IMR-90 (cell line): Measurements from ENCODE around the gene SIN3B. TPM values are rescaled to one million over a fixed set of nuclear protein-coding genes. Genes with fewer than 3 reads are reported as not detected.

Experiments
- ATAC-seq: fragments of 200-7000 bp; cut with Tn5 transposase; 2 replicates; pipeline ENCODE4 v1.9.1; 2020; ENCODE audit warnings: low read depth, mild to moderate bottlenecking, moderate library complexity
- BruUV-seq: library from RNA; stranded (reverse); fragments of 400-500 nt; replicated peaks from 2 replicates; lab custom pipeline; 2021; lab: Mats Ljungman, UMichigan
- CTCF ChIA-PET: fragments of 300-600 bp; formaldehyde crosslinking; extraction: SDS; loops from one replicate; lab custom pipeline; 2021; ENCODE audit warnings: antibody characterized with exemption; lab: Yijun Ruan, JAX
- POLR2A ChIA-PET: fragments of 300-600 bp; sonication (Branson Sonifier 250); formaldehyde crosslinking; loops from one replicate; lab custom pipeline; 2022; ENCODE audit warnings: antibody characterized with exemption; ENCODE audit not compliant: unreplicated experiment; lab: Charles Lee
- DNase-seq: peaks from one replicate; pipeline ENCODE4 v3.0.0; 2013
- H2AFZ ChIP-seq: replicated peaks from 2 replicates; pipeline ENCODE3; 2013; ENCODE audit warnings: low read length, mild to moderate bottlenecking; ENCODE audit not compliant: poor library complexity
- H2AK5ac ChIP-seq: 2 replicates; pipeline ENCODE4 v1.6.1; 2013; ENCODE audit warnings: low read depth, low read length, inconsistent platforms
- H2AK9ac ChIP-seq: replicated peaks from 2 replicates; pipeline ENCODE3; 2013; ENCODE audit warnings: mild to moderate bottlenecking, low read depth, low read length, moderate library complexity; ENCODE audit not compliant: poor library complexity
- H2BK120ac ChIP-seq: 2 replicates; pipeline ENCODE4 v1.6.1; 2013; ENCODE audit warnings: low read depth, low read length, inconsistent platforms
- H2BK15ac ChIP-seq: 3 replicates; pipeline ENCODE4 v1.6.1; 2013; ENCODE audit warnings: low read depth, low read length, inconsistent platforms
- H2BK20ac ChIP-seq: 2 replicates; pipeline ENCODE4 v1.6.1; 2013; ENCODE audit warnings: low read depth, mild to moderate bottlenecking, inconsistent platforms, low read length, moderate library complexity
- H2BK5ac ChIP-seq: 2 replicates; pipeline ENCODE4 v1.6.1; 2013; ENCODE audit warnings: mild to moderate bottlenecking, low read depth, low read length, inconsistent platforms; ENCODE audit not compliant: poor library complexity, severe bottlenecking
- H3K14ac ChIP-seq: replicated peaks from 2 replicates; pipeline ENCODE4 v1.6.1; 2013; ENCODE audit warnings: low read depth, low read length, inconsistent platforms
- H3K18ac ChIP-seq: 2 replicates; pipeline ENCODE4 v1.6.1; 2013; ENCODE audit warnings: low read depth, low read length, control low read depth
- H3K23ac ChIP-seq: 2 replicates; pipeline ENCODE4 v1.6.1; 2013; ENCODE audit warnings: low read depth, low read length, inconsistent platforms
- H3K27ac ChIP-seq: 2 replicates; pipeline ENCODE4 v1.5.1; 2013; ENCODE audit warnings: mild to moderate bottlenecking, control low read depth, low read length; ENCODE audit not compliant: insufficient read depth
- H3K27me3 ChIP-seq: 2 replicates; pipeline ENCODE4 v1.6.1; 2013; ENCODE audit warnings: low read length; ENCODE audit not compliant: control insufficient read depth, insufficient read depth
- H3K36me3 ChIP-seq: 2 replicates; pipeline ENCODE4 v1.6.1; 2013; ENCODE audit warnings: low read length, mixed read lengths; ENCODE audit not compliant: control insufficient read depth, insufficient read depth
- H3K4ac ChIP-seq: 2 replicates; pipeline ENCODE4 v1.6.1; 2013; ENCODE audit warnings: low read depth, low read length, inconsistent platforms
- H3K4me1 ChIP-seq: 2 replicates; pipeline ENCODE4 v1.6.1; 2013; ENCODE audit warnings: low read length, mixed read lengths; ENCODE audit not compliant: control insufficient read depth, insufficient read depth
- H3K4me2 ChIP-seq: 2 replicates; pipeline ENCODE4 v1.6.1; 2013; ENCODE audit warnings: low read depth, mild to moderate bottlenecking, control low read depth, low read length, moderate library complexity
- H3K4me3 ChIP-seq: 2 replicates; pipeline ENCODE4 v1.5.1; 2013; ENCODE audit warnings: low read depth, mild to moderate bottlenecking, control low read depth, low read length, moderate library complexity; ENCODE audit not compliant: insufficient read depth
- H3K56ac ChIP-seq: 2 replicates; pipeline ENCODE4 v1.6.1; 2013; ENCODE audit warnings: low read length, inconsistent platforms; ENCODE audit not compliant: insufficient read depth; ENCODE audit errors: extremely low read depth
- H3K79me1 ChIP-seq, 2 experiments: 2 replicates each; pipeline ENCODE4 v1.6.1; 2013; ENCODE audit warnings: low read length in 2 of 2, inconsistent platforms in 1 of 2, low read depth in 1 of 2
- H3K9ac ChIP-seq: 2 replicates; pipeline ENCODE4 v1.6.1; 2013; ENCODE audit warnings: low read depth, low read length, control low read depth
- H3K9me1 ChIP-seq: 2 replicates; pipeline ENCODE4 v1.6.1; 2013; ENCODE audit warnings: low read length, inconsistent platforms; ENCODE audit not compliant: insufficient read depth
- H3K9me3 ChIP-seq: 2 replicates; pipeline ENCODE4 v1.6.1; 2013; ENCODE audit warnings: low read length; ENCODE audit not compliant: control insufficient read depth, insufficient read depth
- H4K20me1 ChIP-seq: 2 replicates; pipeline ENCODE4 v1.6.1; 2013; ENCODE audit warnings: low read length, inconsistent platforms; ENCODE audit not compliant: insufficient read depth
- H4K5ac ChIP-seq: 2 replicates; pipeline ENCODE4 v1.6.1; 2013; ENCODE audit warnings: mild to moderate bottlenecking, low read depth, low read length, control low read depth
- H4K8ac ChIP-seq, 2 experiments: 2 replicates each; pipeline ENCODE4 v1.6.1; 2013; ENCODE audit warnings: low read depth in 2 of 2, low read length in 2 of 2, control low read depth in 1 of 2, inconsistent platforms in 1 of 2
- H4K91ac ChIP-seq: 2 replicates; pipeline ENCODE4 v1.6.1; 2013; ENCODE audit warnings: low read depth, low read length, inconsistent platforms; ENCODE audit not compliant: insufficient read depth
- CTCF ChIP-seq: conservative IDR thresholded peaks from 2 replicates; pipeline ENCODE4 v1.5.1; 2012; ENCODE audit warnings: mild to moderate bottlenecking, low read depth, low read length, improper control_type of control experiment
- ELK1 ChIP-seq: fragments of 150-350 bp; IDR thresholded peaks from 2 replicates; pipeline ENCODE4 v1.6.1; 2016; ENCODE audit warnings: low read depth, mild to moderate bottlenecking, low read length, moderate library complexity, borderline replicate concordance
- FOS ChIP-seq: fragments of 150-350 bp; IDR thresholded peaks from 2 replicates; pipeline ENCODE4 v1.6.1; 2016; ENCODE audit warnings: low read depth, low read length
- MAZ ChIP-seq: IDR thresholded peaks from 2 replicates; pipeline ENCODE4 v1.6.1; 2012; ENCODE audit warnings: low read depth, mild to moderate bottlenecking, low read length, improper control_type of control experiment, moderate library complexity, borderline replicate concordance
- RAD21 ChIP-seq: IDR thresholded peaks from 2 replicates; pipeline ENCODE4 v1.6.1; 2012; ENCODE audit warnings: low read length, improper control_type of control experiment
- RCOR1 ChIP-seq: IDR thresholded peaks from 2 replicates; pipeline ENCODE4 v1.6.1; 2012; ENCODE audit warnings: mild to moderate bottlenecking, low read length, improper control_type of control experiment; ENCODE audit not compliant: insufficient replicate concordance
- WGBS, 2 experiments: methylation state at CpG; one replicate each; pipeline versions ENCODE4 v1.1.5 to v1.1.7; 2013; ENCODE audit warnings: missing lambda C conversion rate in 2 of 2; ENCODE audit not compliant: insufficient read length in 1 of 2; ENCODE audit errors: extremely low coverage in 2 of 2; 5-methylcytosine and 5-hydroxymethylcytosine counted together
- dilution Hi-C: fragments of 300-500 bp; cut with HindIII; formaldehyde crosslinking; loops from one replicate; pipeline ENCODE4 v1.14.3; 2018; ENCODE audit warnings: low sequenced_read_pairs; ENCODE audit not compliant: unreplicated experiment
- in situ Hi-C: fragments of 300-500 bp; cut with MboI; formaldehyde crosslinking; loops from 3 replicates; pipeline ENCODE4 v1.14.3; 2019; ENCODE audit warnings: low sequenced_read_pairs, inconsistent platforms, mixed read lengths
- intact Hi-C: fragments of 100-400 bp; cut with micrococcal nuclease; formaldehyde crosslinking; loops from 2 replicates; pipeline ENCODE4 v1.10.0; 2022
- polyA plus RNA-seq, 3 experiments: library from polyadenylated mRNA; depleted of rRNA; stranded (reverse); fragments of >200 nt; gene quantifications; 2 replicates each; pipeline ENCODE4 v1.2.3, GENCODE V29; 2012; ENCODE audit warnings: low replicate concordance in 1 of 3
- total RNA-seq: library from RNA; depleted of rRNA; stranded (reverse); fragments of >200 nt; gene quantifications from 2 replicates; pipeline ENCODE4 v1.2.3, GENCODE V29; 2012

SIN3B gene
- total and polyA plus RNA-seq, 2 of the 4 experiments (the other 2 are of a cell fraction): 7.9 to 40.0 TPM

GRCh38 chr19:16919496-16919895 lies 90.3 kb downstream of the SIN3B start:
- H3K9ac ChIP-seq: no peak overlapping the region

More at GRCh38 chr19:16919496-16919895, 90.3 kb downstream of the SIN3B start:
- dilution Hi-C loops (no loop called here), in situ Hi-C loops (no loop called here), intact Hi-C loops (no loop called here)
- DNase-seq (no peak), ATAC-seq (no peak)
- Histone ChIP-seq H3K9me1 (no peaks in the 10 kb centered on the region), H3K4me3 (no peak overlapping the region), H3K9me3 (peaks cover 11% of the 10 kb centered on the region), H3K4me1 (no peaks in the 10 kb centered on the region; the same call in 1 of the 2 replicates), H3K27me3 (no peaks in the 10 kb centered on the region; the same call in 1 of the 2 replicates), H3K56ac (no peak overlapping the region), H2BK120ac (no peak overlapping the region), H3K18ac (no peak overlapping the region), H2BK15ac (no peak overlapping the region), H3K14ac (no peak overlapping the region), H2AK5ac (no peak overlapping the region), H4K5ac (no peak overlapping the region), H4K20me1 (no peaks in the 10 kb centered on the region), H3K23ac (no peak overlapping the region), H3K27ac (no peak overlapping the region), H2BK20ac (no peak overlapping the region), H3K79me1 (no peaks in the 10 kb centered on the region), H4K91ac (no peak overlapping the region), H3K4ac (no peak overlapping the region), H3K4me2 (no peak overlapping the region), H3K36me3 (no peaks in the 10 kb centered on the region), H4K8ac (no peak overlapping the region), H2BK5ac (no peak overlapping the region), H2AK9ac (no peak overlapping the region), H2AFZ (no peak overlapping the region)
- no TSS peak for BruUV-seq
- TF ChIP-seq MAZ (no peak), RAD21 (no peak), RCOR1 (no peak), CTCF (no peak), FOS (no peak), ELK1 (no peak)
- POLR2A ChIA-PET: no interaction called here
- no CpG with 5 or more reads among the region's 4 CpGs for WGBS, 2 experiments
- CTCF ChIA-PET: no interaction called here
